Urothelium cell line (cell line): ENCODE results near the gene PCYT2.

Source experiments
- DNase-seq: peaks from one replicate; pipeline ENCODE4 v3.0.0; 2011; ENCODE audit warnings: low spot score, mixed read lengths
- FAIRE-seq: peaks from 2 replicates; lab custom pipeline; 2011; peaks lifted over from hg19 to GRCh38; lab: Jason Lieb, UNC

The PCYT2 gene

DNA sequence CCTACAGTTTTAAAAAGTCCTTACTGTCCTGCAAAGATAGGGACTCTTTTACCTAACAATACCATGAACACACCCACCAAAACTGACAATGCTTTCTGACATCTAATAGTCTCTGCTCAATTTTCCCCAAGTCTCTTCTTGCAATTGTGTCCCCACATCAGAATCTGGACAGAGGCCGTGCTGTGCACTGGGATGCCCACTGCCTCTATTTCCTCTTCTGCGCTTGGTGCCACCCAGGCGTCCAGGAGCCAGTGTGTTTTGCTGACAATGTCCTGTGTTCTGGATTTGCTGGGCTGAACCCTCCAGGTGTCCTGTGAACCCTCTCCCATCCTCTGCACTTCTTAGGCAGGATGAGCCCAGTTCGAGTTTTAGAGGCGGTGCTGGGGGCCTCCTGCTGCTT is 33.6 kb downstream of the PCYT2 start:
- DNase-seq (no peak), FAIRE-seq (no peak)

DNA sequence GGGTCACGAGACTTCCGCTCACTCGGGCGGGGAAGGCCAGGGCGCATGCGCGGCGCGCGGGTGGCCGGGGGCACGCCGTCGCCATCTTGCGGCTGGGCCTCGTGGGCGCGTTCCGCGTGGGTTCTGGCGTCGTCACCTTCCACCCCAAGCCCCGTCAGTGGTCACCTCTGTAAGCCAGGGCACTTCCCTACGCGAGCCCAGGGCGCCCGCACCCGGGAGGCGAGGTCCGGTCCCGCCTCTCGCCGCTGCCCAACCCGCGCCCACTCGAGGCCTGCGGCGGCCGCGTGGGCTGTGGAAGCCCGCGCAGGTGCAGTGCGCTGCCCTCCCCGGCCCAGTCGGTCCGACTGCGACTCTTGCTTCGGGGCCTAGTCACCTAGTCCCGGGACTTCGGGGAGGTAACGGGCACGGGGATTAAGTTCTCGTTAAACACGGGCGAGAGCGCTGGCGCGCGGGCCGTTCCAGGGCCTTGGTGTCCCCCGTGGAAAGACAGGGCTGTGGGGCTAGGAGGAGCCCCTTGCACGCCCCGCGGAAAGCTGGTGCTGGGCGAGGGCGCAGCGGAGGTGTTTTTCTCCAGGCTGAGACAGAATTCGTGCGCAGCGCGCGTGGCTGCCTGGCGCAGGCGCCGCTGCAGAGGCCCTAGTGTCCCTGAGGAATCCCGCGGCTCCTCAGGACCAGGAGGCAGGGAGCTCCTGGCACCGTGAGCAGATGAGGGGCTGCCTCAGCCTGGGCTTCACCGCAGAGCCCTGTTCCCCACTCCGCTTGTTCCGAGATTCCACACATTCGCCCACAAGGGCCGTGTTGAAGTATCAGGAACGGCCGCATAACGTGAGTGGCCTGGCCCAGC is 39.6 kb downstream of the PCYT2 start:
- FAIRE-seq = peak; percentile 84

GRCh38 chr17:81870981-81871386 is 40.2 kb downstream of the PCYT2 start, which contains the start of gene ARHGDIA:
TSS of gene ARHGDIA (minus strand) at chr17:81871337. CDS start at chr17:81869930, 1,407 bp downstream.
- DNase-seq = no peak
- FAIRE-seq = no peak

More for the DNA sequence above, 39.6 kb downstream of the PCYT2 start:
- DNase-seq = peak; percentile 98

DNA sequence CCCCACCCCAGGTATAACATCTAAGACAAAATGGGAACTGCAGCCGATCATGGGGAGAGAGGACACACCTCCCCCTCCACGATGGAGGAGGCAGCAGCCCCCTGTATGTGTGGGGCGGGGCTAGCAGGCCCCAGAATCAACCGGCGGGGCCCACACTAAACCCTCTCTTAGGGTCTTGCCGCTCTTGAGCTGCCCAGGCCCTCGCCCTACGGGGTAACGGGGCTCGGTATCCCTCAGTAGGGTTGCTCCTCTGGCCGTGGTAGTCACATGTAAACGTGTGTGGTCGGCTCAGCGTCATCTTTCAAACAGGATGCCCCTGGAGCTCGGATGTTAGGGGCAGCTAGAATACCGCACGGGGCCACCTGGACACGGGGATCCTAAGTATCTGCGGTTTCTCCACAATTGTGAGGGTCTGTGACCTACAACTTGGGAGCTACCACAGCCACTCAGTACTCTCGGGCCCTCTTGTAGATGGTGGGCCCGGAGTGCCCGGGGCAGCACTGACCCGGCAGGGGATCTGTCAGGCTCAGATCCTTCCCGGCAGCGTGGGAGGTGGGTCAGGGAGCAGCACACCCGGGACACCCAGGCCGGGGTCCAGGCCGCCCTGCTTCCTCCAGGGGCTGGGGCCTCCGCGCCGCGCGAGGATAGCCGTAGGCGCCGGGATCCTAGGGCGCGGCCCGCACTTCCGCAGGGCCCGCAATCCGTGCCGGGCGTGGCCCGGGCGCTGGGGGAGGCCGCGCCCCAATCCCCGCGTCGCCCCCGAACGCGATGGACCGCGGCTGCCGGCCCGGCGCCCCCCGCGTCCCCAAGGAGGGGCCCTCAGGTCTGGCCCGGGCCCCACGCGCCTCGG is 40.8 kb downstream of the PCYT2 start:
- FAIRE-seq = no peak
- DNase-seq = peak; percentile 36

- FAIRE-seq (no peak), DNase-seq (peak; percentile 80)
Measured at GRCh38 chr17:81869221-81870130, 41.7 kb downstream of the PCYT2 start.

DNA sequence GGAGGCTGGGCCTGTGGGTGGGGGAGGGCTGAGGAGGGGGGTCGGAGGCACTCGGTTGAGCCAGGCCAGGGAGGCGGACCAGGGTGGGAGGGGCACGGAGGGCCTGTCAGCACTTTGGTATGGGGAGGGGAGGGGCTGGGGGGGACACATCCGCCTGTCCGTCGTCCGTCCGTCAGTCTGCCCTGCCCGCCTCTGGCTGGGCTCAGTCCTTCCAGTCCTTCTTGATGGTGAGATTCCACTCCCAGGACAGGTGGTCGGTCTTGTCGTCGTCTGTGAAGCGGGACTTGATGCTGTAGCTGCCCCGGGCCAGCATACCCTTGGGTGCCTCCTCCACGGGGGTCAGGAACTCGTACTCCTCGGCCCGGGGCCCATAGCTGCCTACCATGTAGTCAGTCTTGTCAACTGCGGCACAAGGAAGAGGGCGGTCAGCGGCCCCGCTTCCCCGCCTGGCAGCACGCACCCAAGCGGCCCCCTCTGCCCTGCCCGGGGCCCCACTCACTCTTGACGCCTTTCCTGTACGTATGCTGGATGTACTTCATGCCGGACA is 42.5 kb downstream of the PCYT2 start:
- DNase-seq (peak; percentile 92), FAIRE-seq (peak; percentile 83)

DNA sequence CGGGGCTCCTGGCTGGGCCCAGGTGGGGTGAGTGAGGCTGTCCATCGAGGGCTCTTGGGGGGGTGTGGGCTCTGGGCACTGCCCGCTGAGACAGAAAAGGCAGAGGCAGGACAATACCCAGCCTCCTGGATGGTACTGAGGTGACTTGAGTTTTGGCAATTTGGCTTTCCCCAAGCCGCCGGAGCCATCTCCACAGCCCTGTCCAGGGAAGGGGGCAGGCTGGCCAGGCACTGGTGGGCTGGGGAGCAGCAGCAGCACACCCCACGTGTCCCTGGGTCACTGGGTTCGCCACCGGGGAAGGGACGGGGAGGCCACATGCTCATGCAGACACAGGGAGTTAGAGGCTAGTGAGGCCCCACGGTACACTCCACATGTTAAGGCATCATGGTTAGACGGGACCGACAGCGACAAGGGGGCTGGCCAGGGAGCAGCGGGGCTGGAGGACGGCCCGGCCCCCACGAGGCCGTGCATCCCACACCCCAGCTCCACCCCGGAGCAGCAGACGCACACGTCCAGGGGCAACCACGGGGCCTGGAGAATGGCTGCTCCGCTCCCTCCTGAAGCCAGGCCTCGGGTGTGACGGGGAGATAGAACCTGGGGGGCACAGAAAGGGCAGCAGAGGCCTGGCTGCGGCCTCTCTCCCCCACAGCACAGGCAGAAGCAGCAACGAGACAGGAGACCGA is 43.1 kb downstream of the PCYT2 start:
- DNase-seq = no peak
- peak; percentile 17 for FAIRE-seq

GRCh38 chr17:81867170-81867990 is 43.8 kb downstream of the PCYT2 start:
- FAIRE-seq (no peak), DNase-seq (no peak)

DNA sequence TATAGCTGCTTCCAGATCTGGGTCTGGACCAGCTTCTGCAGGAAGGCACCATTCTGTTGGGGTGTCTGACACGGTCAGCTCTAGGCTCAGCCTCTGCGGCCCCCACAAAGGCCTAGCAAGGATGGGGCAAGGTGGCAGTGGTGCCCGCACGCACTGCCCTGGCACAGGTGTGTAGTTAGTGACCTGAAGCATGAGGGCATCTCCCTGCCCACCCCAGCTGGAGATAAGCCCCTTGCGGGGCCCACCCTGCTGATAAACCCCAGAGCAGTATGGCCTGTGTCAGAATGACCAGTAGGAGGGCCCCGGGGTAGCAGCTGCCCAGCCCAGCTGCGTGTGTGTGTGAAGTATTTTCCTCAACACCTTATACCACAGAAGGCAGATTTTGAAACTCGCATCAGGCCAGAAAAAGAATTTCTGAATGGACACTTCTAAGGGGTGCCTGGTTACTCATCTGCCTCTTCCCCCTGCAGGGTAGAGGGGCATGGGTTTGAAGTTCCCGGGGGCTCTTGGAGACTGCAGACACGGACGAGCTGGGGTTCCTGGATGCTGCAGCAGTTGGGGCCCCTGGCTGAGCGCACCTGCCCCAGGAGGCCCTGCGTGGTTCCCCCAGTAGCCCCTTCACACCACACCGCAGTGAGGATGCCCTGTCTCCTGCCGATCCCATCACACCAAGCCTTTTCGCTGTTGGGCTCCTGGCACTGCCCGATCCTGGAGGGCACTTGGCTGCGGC is 44.6 kb downstream of the PCYT2 start:
- no peak for FAIRE-seq
- DNase-seq = no peak

DNA sequence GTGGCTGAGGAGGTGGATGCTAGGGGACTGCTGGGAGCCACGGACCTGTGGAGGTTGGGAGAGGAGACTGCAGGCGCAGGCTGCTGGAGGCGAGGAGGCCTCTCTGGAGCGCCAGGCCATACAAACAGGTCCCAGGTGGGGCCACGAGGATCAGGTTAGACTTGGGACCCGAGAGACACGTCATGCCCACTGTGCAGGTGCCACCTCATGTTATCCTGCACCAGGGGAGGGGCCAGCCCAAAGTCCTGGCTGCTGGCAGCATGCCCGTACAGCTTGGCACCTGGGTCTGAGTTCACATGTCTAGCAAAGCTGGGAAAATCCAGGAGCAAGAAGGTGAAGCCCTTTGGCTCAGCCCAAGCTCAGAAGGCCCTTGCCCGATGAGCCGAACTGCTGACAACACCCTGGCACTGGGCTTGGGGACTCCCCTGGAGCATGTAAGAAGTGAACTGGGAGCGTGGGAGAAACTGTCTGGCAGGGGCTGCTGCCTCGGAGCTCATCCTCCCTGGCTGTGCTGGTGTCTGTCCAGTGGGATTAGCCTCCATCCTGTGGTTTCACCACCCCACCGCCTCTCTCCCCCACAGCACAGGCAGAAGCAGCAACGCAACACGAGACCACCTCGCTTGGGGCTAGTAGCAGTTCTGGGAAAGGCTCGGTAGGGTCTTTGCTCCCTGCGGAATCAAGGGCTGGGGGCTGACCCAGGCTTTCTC is 45.3 kb downstream of the PCYT2 start:
- DNase-seq = no peak

GRCh38 chr17:81865358-81865732 is 45.9 kb downstream of the PCYT2 start:
- no peak for FAIRE-seq
- no peak for DNase-seq

More for the DNA sequence above, 45.3 kb downstream of the PCYT2 start:
- FAIRE-seq = no peak

DNA sequence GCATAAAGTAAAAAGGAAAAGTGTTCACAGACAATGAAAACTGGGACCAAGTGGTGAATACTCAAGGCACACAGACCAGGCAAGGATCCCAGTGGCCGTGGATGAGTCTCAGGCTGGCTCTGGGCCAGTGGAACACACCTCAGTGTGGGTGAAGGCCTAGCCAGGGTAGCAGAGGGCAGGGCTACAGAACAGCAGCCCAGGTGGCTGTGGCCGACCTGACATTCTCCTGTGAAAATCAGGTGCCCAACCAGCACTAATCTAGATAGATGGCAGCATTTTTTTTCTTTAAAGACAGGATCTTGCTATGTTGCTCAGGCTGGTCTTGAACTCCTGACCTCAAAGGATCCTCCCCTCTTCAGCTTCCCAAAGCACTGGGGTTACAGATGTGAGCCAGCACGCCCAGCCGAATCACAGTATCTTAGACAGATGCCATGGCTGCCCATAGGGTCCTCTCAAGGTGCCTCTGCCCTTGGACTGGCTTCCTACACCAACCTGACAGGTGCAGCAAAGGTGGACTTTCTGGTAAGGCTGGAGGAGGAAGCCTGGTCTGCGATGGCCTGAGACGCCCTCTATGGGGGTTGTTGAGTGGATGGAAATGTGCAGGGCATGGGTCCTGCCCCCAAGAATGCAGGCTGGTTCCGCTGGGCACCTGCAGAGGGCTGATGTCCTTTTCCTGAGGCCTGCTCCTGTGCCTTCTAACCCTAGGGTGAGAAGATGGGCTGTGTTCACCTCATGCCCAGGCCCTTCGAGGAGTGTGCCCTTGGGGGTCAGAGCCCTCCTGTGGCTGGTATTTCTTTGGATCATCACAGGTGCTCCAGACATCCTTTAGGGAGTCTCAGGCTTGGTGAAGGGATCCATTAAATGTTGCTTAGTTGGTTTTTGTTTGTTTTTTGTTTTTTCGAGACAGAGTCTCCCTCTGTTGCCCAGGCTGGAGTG is 47.1 kb downstream of the PCYT2 start:
- DNase-seq = no peak

GRCh38 chr17:81863123-81863675 is 48.0 kb downstream of the PCYT2 start:
- DNase-seq = no peak
- FAIRE-seq = no peak

More for the DNA sequence above, 47.1 kb downstream of the PCYT2 start:
- FAIRE-seq = no peak

DNA sequence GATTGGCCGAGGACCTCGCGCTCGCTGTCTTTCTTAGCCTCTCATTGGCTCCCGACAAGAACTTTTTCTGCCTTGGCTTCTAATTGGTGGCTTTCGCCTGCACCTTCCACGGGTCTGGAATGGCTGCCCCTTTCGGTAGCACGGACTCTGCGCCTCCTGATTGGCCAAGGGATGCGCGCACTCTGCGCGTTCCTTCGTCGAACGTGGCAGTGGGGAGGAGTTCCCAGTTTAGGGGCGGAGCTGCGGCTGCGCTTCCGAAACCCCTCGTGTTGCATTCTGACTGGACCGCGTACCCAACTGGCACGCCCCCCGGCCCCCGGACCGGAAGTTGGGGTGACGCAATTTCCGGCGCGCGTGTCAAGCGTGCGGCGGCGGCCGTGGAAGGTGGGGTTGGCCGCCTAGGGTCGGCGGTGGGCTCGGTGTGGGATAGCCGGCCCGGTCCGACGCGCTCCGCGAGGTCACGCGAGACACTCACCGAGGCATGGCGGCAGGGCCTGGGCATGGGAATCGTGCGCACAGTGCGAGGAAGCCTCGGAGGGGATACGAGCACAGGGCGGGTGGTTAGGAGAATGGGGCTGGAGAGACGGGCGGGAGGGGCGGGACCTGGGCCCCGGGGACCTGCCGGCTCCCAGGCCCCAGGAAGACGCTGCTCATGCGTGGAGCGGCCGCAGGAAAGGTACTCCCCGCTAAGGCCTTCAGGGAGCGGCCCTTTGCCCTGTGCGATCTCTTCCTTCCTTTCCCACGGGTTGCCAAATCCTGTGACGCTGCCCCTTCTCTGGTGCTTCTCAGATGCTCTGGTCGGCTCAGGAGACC is 50.2 kb downstream of the PCYT2 start:
- DNase-seq = peak; percentile 100
- FAIRE-seq = peak; percentile 95
